HEK293 (cell line): ENCODE results near the gene NKAPD1.
A peak's percentile ranks its signal among the peaks of the same experiment; 100 is the strongest.

Experiments
- KLF16 ChIP-seq: fragments of 450-650 bp; formaldehyde crosslinking; IDR thresholded peaks from 2 replicates; pipeline ENCODE4 v1.5.1; 2017; ENCODE audit warnings: missing biosample characterization, missing genetic modification characterization
- SP2 ChIP-seq: fragments of 450-650 bp; formaldehyde crosslinking; IDR thresholded peaks from 2 replicates; pipeline ENCODE4 v1.5.1; 2016; ENCODE audit warnings: missing biosample characterization, missing genetic modification characterization
- YY2 ChIP-seq: fragments of 450-650 bp; formaldehyde crosslinking; IDR thresholded peaks from 2 replicates; pipeline ENCODE4 v1.5.1; 2016; ENCODE audit warnings: missing biosample characterization, missing genetic modification characterization
- ZBTB1 ChIP-seq: fragments of 450-650 bp; formaldehyde crosslinking; IDR thresholded peaks from 2 replicates; pipeline ENCODE4 v1.5.1; 2016; ENCODE audit warnings: missing biosample characterization, missing genetic modification characterization
- ZNF24 ChIP-seq: fragments of 450-650 bp; formaldehyde crosslinking; IDR thresholded peaks from 2 replicates; pipeline ENCODE4 v1.5.1; 2016; ENCODE audit warnings: missing biosample characterization, missing genetic modification characterization
- ZNF302 ChIP-seq: fragments of 450-650 bp; formaldehyde crosslinking; IDR thresholded peaks from 2 replicates; pipeline ENCODE4 v1.5.1; 2016; ENCODE audit warnings: missing biosample characterization, missing genetic modification characterization, low read depth
- ZNF350 ChIP-seq: fragments of 450-650 bp; formaldehyde crosslinking; IDR thresholded peaks from 2 replicates; pipeline ENCODE4 v1.5.0; 2017; ENCODE audit warnings: missing biosample characterization, mild to moderate bottlenecking, missing genetic modification characterization
- ZNF426 ChIP-seq: fragments of 450-650 bp; formaldehyde crosslinking; IDR thresholded peaks from 2 replicates; pipeline ENCODE4 v1.5.1; 2017; ENCODE audit warnings: missing biosample characterization, missing genetic modification characterization, mild to moderate bottlenecking, inconsistent platforms, moderate library complexity
- ZNF501 ChIP-seq: fragments of 450-650 bp; formaldehyde crosslinking; IDR thresholded peaks from 2 replicates; pipeline ENCODE4 v1.5.1; 2016; ENCODE audit warnings: missing biosample characterization, missing genetic modification characterization
- ZNF555 ChIP-seq: fragments of 450-650 bp; formaldehyde crosslinking; conservative IDR thresholded peaks from 2 replicates; pipeline ENCODE4 v1.5.1; 2017; ENCODE audit warnings: missing biosample characterization, mild to moderate bottlenecking, missing genetic modification characterization, inconsistent platforms
- ZNF560 ChIP-seq: fragments of 450-650 bp; formaldehyde crosslinking; IDR thresholded peaks from 2 replicates; pipeline ENCODE4 v1.5.1; 2017; ENCODE audit warnings: missing biosample characterization, missing genetic modification characterization, borderline replicate concordance
- ZNF571 ChIP-seq: fragments of 450-650 bp; formaldehyde crosslinking; IDR thresholded peaks from 2 replicates; pipeline ENCODE4 v1.5.0; 2017; ENCODE audit warnings: missing biosample characterization, missing genetic modification characterization
- ZNF600 ChIP-seq: fragments of 450-650 bp; formaldehyde crosslinking; IDR thresholded peaks from 2 replicates; pipeline ENCODE4 v1.5.1; 2016; ENCODE audit warnings: missing biosample characterization, missing genetic modification characterization
- ZNF623 ChIP-seq: fragments of 450-650 bp; formaldehyde crosslinking; IDR thresholded peaks from 2 replicates; pipeline ENCODE4 v1.5.1; 2016; ENCODE audit warnings: missing biosample characterization, missing genetic modification characterization
- ZNF660 ChIP-seq: fragments of 450-650 bp; IDR thresholded peaks from 2 replicates; pipeline ENCODE4 v1.5.1; 2018; ENCODE audit warnings: missing biosample characterization, mild to moderate bottlenecking, missing genetic modification characterization
- ZNF677 ChIP-seq: fragments of 450-650 bp; IDR thresholded peaks from 2 replicates; pipeline ENCODE4 v1.5.0; 2018; ENCODE audit warnings: missing biosample characterization, mild to moderate bottlenecking, missing genetic modification characterization, moderate library complexity
- ZNF776 ChIP-seq: fragments of 450-650 bp; formaldehyde crosslinking; IDR thresholded peaks from 2 replicates; pipeline ENCODE4 v1.5.0; 2017; ENCODE audit warnings: missing biosample characterization, missing genetic modification characterization, borderline replicate concordance
- TF ChIP-seq, protein P1 (sequence below): fragments of 450-650 bp; formaldehyde crosslinking; IDR thresholded peaks from 2 replicates; pipeline ENCODE4 v1.5.1; 2017; ENCODE audit warnings: missing biosample characterization, missing genetic modification characterization
- TF ChIP-seq, protein P2 (sequence below): fragments of 450-650 bp; formaldehyde crosslinking; IDR thresholded peaks from 2 replicates; pipeline ENCODE4 v1.5.1; 2016; ENCODE audit warnings: missing biosample characterization, missing genetic modification characterization
- TF ChIP-seq, protein P3 (sequence below): fragments of 450-650 bp; formaldehyde crosslinking; IDR thresholded peaks from 2 replicates; pipeline ENCODE4 v1.5.1; 2017; ENCODE audit warnings: missing biosample characterization, missing genetic modification characterization
- TF ChIP-seq, protein P4 (sequence below): fragments of 450-650 bp; formaldehyde crosslinking; IDR thresholded peaks from 2 replicates; pipeline ENCODE4 v1.5.1; 2016; ENCODE audit warnings: missing biosample characterization, missing genetic modification characterization
- TF ChIP-seq, protein P5 (sequence below): fragments of 450-650 bp; formaldehyde crosslinking; IDR thresholded peaks from 2 replicates; pipeline ENCODE4 v1.5.1; 2016; ENCODE audit warnings: missing biosample characterization, missing genetic modification characterization
- TF ChIP-seq, protein P6 (sequence below): fragments of 450-650 bp; formaldehyde crosslinking; IDR thresholded peaks from 2 replicates; pipeline ENCODE4 v1.5.1; 2016; ENCODE audit warnings: missing biosample characterization, missing genetic modification characterization
- TF ChIP-seq, protein P7 (sequence below): fragments of 450-650 bp; formaldehyde crosslinking; IDR thresholded peaks from 2 replicates; pipeline ENCODE4 v1.5.1; 2017; ENCODE audit warnings: missing biosample characterization, missing genetic modification characterization

The NKAPD1 gene

DNA sequence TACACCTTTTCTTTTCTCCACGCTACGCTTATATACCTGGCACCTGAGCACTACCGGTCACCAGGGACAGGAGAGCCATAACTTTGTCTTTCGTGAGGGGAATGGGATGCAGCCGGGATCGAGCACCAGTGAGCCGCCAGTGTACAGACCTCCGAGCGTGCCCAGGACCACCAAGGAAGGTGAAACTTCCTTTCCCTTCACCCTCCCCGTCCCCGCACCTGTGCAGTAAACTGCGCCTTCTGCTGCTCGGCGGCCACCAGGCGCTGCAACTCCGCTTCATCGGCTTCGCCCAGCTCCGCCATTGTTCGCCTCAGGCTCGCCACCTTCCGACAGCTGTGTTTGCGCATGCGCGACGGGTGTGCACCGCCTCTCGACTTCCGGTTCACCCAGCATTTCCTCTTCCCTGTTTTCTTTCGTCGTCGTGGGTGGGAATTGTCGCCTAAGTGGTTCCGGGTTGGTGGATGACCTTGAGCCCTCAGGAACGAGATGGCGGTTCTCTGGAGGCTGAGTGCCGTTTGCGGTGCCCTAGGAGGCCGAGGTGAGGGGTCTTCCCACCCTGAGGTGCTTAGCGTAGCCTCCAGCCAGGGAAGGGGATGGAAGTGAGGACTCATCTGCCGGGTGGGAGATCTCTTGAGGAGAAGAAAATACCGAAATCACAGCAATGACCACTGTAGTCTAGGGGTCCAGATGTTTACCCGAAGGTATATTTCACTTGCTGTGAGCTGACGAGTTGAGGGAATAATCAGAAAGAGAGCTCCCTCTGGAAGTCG is 12.5 kb downstream of the NKAPD1 start, which contains the start of the genes SDHD and TIMM8B (continued):
- TF ChIP-seq ZNF555 (tag by site-specific recombination) (no peak), ZNF776 (tag by site-specific recombination) (no peak), SP2 (tag by site-specific recombination) (peak; percentile 93), ZNF501 (peak; percentile 58; the same call in 1 of the 2 replicates), ZNF571 (tag by site-specific recombination) (no peak), ZNF426 (no peak), YY2 (tag by site-specific recombination) (peak; percentile 91), ZNF24 (tag by site-specific recombination) (no peak), ZNF600 (tag by site-specific recombination) (peak; percentile 22; the same call in 1 of the 2 replicates), KLF16 (tag by site-specific recombination) (no peak), ZNF302 (tag by site-specific recombination) (no peak), ZNF560 (tag by site-specific recombination) (no peak), ZNF677 (no peak), ZNF623 (no peak), ZNF660 (tag by site-specific recombination) (no peak), ZBTB1 (tag by site-specific recombination) (no peak), ZNF350 (tag by site-specific recombination) (no peak)
- TF ChIP-seq, protein P1, sequence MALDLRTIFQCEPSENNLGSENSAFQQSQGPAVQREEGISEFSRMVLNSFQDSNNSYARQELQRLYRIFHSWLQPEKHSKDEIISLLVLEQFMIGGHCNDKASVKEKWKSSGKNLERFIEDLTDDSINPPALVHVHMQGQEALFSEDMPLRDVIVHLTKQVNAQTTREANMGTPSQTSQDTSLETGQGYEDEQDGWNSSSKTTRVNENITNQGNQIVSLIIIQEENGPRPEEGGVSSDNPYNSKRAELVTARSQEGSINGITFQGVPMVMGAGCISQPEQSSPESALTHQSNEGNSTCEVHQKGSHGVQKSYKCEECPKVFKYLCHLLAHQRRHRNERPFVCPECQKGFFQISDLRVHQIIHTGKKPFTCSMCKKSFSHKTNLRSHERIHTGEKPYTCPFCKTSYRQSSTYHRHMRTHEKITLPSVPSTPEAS = no peak
- TF ChIP-seq, protein P2, sequence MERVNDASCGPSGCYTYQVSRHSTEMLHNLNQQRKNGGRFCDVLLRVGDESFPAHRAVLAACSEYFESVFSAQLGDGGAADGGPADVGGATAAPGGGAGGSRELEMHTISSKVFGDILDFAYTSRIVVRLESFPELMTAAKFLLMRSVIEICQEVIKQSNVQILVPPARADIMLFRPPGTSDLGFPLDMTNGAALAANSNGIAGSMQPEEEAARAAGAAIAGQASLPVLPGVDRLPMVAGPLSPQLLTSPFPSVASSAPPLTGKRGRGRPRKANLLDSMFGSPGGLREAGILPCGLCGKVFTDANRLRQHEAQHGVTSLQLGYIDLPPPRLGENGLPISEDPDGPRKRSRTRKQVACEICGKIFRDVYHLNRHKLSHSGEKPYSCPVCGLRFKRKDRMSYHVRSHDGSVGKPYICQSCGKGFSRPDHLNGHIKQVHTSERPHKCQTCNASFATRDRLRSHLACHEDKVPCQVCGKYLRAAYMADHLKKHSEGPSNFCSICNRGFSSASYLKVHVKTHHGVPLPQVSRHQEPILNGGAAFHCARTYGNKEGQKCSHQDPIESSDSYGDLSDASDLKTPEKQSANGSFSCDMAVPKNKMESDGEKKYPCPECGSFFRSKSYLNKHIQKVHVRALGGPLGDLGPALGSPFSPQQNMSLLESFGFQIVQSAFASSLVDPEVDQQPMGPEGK = no peak
- TF ChIP-seq, protein P3, sequence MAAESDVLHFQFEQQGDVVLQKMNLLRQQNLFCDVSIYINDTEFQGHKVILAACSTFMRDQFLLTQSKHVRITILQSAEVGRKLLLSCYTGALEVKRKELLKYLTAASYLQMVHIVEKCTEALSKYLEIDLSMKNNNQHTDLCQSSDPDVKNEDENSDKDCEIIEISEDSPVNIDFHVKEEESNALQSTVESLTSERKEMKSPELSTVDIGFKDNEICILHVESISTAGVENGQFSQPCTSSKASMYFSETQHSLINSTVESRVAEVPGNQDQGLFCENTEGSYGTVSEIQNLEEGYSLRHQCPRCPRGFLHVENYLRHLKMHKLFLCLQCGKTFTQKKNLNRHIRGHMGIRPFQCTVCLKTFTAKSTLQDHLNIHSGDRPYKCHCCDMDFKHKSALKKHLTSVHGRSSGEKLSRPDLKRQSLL = no peak
- TF ChIP-seq, protein P4, sequence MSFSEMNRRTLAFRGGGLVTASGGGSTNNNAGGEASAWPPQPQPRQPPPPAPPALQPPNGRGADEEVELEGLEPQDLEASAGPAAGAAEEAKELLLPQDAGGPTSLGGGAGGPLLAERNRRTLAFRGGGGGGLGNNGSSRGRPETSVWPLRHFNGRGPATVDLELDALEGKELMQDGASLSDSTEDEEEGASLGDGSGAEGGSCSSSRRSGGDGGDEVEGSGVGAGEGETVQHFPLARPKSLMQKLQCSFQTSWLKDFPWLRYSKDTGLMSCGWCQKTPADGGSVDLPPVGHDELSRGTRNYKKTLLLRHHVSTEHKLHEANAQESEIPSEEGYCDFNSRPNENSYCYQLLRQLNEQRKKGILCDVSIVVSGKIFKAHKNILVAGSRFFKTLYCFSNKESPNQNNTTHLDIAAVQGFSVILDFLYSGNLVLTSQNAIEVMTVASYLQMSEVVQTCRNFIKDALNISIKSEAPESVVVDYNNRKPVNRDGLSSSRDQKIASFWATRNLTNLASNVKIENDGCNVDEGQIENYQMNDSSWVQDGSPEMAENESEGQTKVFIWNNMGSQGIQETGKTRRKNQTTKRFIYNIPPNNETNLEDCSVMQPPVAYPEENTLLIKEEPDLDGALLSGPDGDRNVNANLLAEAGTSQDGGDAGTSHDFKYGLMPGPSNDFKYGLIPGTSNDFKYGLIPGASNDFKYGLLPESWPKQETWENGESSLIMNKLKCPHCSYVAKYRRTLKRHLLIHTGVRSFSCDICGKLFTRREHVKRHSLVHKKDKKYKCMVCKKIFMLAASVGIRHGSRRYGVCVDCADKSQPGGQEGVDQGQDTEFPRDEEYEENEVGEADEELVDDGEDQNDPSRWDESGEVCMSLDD = no peak
- TF ChIP-seq, protein P5, sequence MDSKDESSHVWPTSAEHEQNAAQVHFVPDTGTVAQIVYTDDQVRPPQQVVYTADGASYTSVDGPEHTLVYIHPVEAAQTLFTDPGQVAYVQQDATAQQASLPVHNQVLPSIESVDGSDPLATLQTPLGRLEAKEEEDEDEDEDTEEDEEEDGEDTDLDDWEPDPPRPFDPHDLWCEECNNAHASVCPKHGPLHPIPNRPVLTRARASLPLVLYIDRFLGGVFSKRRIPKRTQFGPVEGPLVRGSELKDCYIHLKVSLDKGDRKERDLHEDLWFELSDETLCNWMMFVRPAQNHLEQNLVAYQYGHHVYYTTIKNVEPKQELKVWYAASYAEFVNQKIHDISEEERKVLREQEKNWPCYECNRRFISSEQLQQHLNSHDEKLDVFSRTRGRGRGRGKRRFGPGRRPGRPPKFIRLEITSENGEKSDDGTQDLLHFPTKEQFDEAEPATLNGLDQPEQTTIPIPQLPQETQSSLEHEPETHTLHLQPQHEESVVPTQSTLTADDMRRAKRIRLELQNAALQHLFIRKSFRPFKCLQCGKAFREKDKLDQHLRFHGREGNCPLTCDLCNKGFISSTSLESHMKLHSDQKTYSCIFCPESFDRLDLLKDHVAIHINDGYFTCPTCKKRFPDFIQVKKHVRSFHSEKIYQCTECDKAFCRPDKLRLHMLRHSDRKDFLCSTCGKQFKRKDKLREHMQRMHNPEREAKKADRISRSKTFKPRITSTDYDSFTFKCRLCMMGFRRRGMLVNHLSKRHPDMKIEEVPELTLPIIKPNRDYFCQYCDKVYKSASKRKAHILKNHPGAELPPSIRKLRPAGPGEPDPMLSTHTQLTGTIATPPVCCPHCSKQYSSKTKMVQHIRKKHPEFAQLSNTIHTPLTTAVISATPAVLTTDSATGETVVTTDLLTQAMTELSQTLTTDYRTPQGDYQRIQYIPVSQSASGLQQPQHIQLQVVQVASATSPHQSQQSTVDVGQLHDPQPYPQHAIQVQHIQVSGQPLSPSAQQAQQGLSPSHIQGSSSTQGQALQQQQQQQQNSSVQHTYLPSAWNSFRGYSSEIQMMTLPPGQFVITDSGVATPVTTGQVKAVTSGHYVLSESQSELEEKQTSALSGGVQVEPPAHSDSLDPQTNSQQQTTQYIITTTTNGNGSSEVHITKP = no peak
- TF ChIP-seq, protein P6, sequence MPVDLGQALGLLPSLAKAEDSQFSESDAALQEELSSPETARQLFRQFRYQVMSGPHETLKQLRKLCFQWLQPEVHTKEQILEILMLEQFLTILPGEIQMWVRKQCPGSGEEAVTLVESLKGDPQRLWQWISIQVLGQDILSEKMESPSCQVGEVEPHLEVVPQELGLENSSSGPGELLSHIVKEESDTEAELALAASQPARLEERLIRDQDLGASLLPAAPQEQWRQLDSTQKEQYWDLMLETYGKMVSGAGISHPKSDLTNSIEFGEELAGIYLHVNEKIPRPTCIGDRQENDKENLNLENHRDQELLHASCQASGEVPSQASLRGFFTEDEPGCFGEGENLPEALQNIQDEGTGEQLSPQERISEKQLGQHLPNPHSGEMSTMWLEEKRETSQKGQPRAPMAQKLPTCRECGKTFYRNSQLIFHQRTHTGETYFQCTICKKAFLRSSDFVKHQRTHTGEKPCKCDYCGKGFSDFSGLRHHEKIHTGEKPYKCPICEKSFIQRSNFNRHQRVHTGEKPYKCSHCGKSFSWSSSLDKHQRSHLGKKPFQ (tag by site-specific recombination) = peak; percentile 96
- TF ChIP-seq, protein P7, sequence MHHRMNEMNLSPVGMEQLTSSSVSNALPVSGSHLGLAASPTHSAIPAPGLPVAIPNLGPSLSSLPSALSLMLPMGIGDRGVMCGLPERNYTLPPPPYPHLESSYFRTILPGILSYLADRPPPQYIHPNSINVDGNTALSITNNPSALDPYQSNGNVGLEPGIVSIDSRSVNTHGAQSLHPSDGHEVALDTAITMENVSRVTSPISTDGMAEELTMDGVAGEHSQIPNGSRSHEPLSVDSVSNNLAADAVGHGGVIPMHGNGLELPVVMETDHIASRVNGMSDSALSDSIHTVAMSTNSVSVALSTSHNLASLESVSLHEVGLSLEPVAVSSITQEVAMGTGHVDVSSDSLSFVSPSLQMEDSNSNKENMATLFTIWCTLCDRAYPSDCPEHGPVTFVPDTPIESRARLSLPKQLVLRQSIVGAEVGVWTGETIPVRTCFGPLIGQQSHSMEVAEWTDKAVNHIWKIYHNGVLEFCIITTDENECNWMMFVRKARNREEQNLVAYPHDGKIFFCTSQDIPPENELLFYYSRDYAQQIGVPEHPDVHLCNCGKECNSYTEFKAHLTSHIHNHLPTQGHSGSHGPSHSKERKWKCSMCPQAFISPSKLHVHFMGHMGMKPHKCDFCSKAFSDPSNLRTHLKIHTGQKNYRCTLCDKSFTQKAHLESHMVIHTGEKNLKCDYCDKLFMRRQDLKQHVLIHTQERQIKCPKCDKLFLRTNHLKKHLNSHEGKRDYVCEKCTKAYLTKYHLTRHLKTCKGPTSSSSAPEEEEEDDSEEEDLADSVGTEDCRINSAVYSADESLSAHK = no peak
